Measurements from ENCODE around the gene TTC34. TPM values are rescaled to one million over a fixed set of nuclear protein-coding genes. Genes with fewer than 3 reads are reported as not detected.

TTC34 gene
- total and polyA plus RNA-seq, 2 donors (not counting 1 experiment from before 2014, with no cell fraction given): 0.05 to 0.17 TPM

GRCh38 chr1:2611621-2612437, 189.7 kb downstream of the TTC34 start:
- TF ChIP-seq CTCF (conservative IDR thresholded peaks at IDR 0.05 in 1 of 2, IDR thresholded peaks at IDR 0.05 in 1 of 2; ENCODE audit: low read depth in 1 of 2, low read length in 2 of 2): no peak
- TF ChIP-seq EZH2 (IDR thresholded peaks at IDR 0.05; ENCODE audit: low read length, missing control alignments): no peak
- no peaks in the 10 kb centered on the region for H3K36me3 ChIP-seq (ENCODE audit: control insufficient read depth, insufficient read depth, low read length)

GRCh38 chr1:2611031-2611501, 190.4 kb downstream of the TTC34 start:
- no peaks in the 10 kb centered on the region for H3K27me3 ChIP-seq (ENCODE audit: control insufficient read depth, insufficient read depth, low read length)
- H3K4me3 ChIP-seq (replicated peaks in 1 of 4; ENCODE audit: control extremely low read depth in 1 of 4, insufficient read depth in 1 of 4, low read depth in 3 of 4, low read length in 4 of 4): no peak overlapping the region
- H2AFZ ChIP-seq (ENCODE audit: low read length): no peak overlapping the region
- no peak overlapping the region for H3K27ac ChIP-seq (ENCODE audit: insufficient read depth, low read length)
- H3K36me3 ChIP-seq (ENCODE audit: control insufficient read depth, insufficient read depth, low read length): no peaks in the 10 kb centered on the region
- H3K4me2 ChIP-seq (ENCODE audit: extremely low read depth, insufficient read depth, low read length): no peak overlapping the region
- H3K9ac ChIP-seq (ENCODE audit: insufficient read depth, low read length): no peak overlapping the region
- H3K9me3 ChIP-seq (ENCODE audit: control insufficient read depth, insufficient read depth, low read depth, low read length): no peaks in the 10 kb centered on the region
- DNase-seq (ENCODE audit: low read depth in 2 of 2): peak; percentile 7 to 9
- no peaks in the 10 kb centered on the region for H4K20me1 ChIP-seq (ENCODE audit: control insufficient read depth, extremely low read depth, insufficient read depth, low read length)
- TF ChIP-seq EZH2 (IDR thresholded peaks at IDR 0.05; ENCODE audit: low read length, missing control alignments) (no peak), CTCF (conservative IDR thresholded peaks at IDR 0.05 in 1 of 2, IDR thresholded peaks at IDR 0.05 in 1 of 2; ENCODE audit: low read depth in 1 of 2, low read length in 2 of 2) (no peak)
- no peaks in the 10 kb centered on the region for H3K4me1 ChIP-seq (ENCODE audit: control insufficient read depth, extremely low read depth, insufficient read depth, low read length)
- H3K79me2 ChIP-seq (ENCODE audit: control insufficient read depth, insufficient read depth, low read length): no peaks in the 10 kb centered on the region

More at GRCh38 chr1:2611621-2612437, 189.7 kb downstream of the TTC34 start:
- Histone ChIP-seq H4K20me1 (ENCODE audit: control insufficient read depth, extremely low read depth, insufficient read depth, low read length) (no peaks in the 10 kb centered on the region), H3K27ac (ENCODE audit: insufficient read depth, low read length) (no peak overlapping the region), H3K4me1 (ENCODE audit: control insufficient read depth, extremely low read depth, insufficient read depth, low read length) (no peaks in the 10 kb centered on the region), H3K27me3 (ENCODE audit: control insufficient read depth, insufficient read depth, low read length) (no peaks in the 10 kb centered on the region), H3K9ac (ENCODE audit: insufficient read depth, low read length) (no peak overlapping the region), H2AFZ (ENCODE audit: low read length) (no peak overlapping the region), H3K4me2 (ENCODE audit: extremely low read depth, insufficient read depth, low read length) (no peak overlapping the region), H3K9me3 (ENCODE audit: control insufficient read depth, insufficient read depth, low read depth, low read length) (no peaks in the 10 kb centered on the region), H3K4me3 (replicated peaks in 1 of 4; ENCODE audit: control extremely low read depth in 1 of 4, insufficient read depth in 1 of 4, low read depth in 3 of 4, low read length in 4 of 4) (no peak overlapping the region), H3K79me2 (ENCODE audit: control insufficient read depth, insufficient read depth, low read length) (no peaks in the 10 kb centered on the region)
- DNase-seq (ENCODE audit: low read depth in 2 of 2): no peak

- Histone ChIP-seq H3K4me2 (ENCODE audit: extremely low read depth, insufficient read depth, low read length) (no peak overlapping the region), H3K4me3 (replicated peaks in 1 of 4; ENCODE audit: control extremely low read depth in 1 of 4, insufficient read depth in 1 of 4, low read depth in 3 of 4, low read length in 4 of 4) (no peak overlapping the region), H3K36me3 (ENCODE audit: control insufficient read depth, insufficient read depth, low read length) (no peaks in the 10 kb centered on the region), H2AFZ (ENCODE audit: low read length) (no peak overlapping the region), H3K4me1 (ENCODE audit: control insufficient read depth, extremely low read depth, insufficient read depth, low read length) (no peaks in the 10 kb centered on the region), H4K20me1 (ENCODE audit: control insufficient read depth, extremely low read depth, insufficient read depth, low read length) (no peaks in the 10 kb centered on the region), H3K79me2 (ENCODE audit: control insufficient read depth, insufficient read depth, low read length) (no peaks in the 10 kb centered on the region), H3K9me3 (ENCODE audit: control insufficient read depth, insufficient read depth, low read depth, low read length) (no peaks in the 10 kb centered on the region), H3K27me3 (ENCODE audit: control insufficient read depth, insufficient read depth, low read length) (no peaks in the 10 kb centered on the region), H3K27ac (ENCODE audit: insufficient read depth, low read length) (no peak overlapping the region), H3K9ac (ENCODE audit: insufficient read depth, low read length) (no peak overlapping the region)
- DNase-seq (ENCODE audit: low read depth in 2 of 2): no peak
- TF ChIP-seq CTCF (conservative IDR thresholded peaks at IDR 0.05 in 1 of 2, IDR thresholded peaks at IDR 0.05 in 1 of 2; ENCODE audit: low read depth in 1 of 2, low read length in 2 of 2) (no peak), EZH2 (IDR thresholded peaks at IDR 0.05; ENCODE audit: low read length, missing control alignments) (no peak)
These were observed 191.2 kb downstream of the TTC34 start for GRCh38 chr1:2610036-2610959.

Data from fibroblast of lung (primary cell).